B cell (primary cell): ENCODE results near the gene DOK7.

Experiments used
- EZH2 ChIP-seq: IDR thresholded peaks from 2 replicates; pipeline ENCODE4 v1.6.1; 2012; ENCODE audit warnings: borderline replicate concordance, low read depth, mild to moderate bottlenecking, moderate library complexity, low read length; ENCODE audit not compliant: insufficient read depth, poor library complexity, severe bottlenecking
- TF ChIP-seq, protein P1 (sequence below): fragments of 200-600 bp; IDR thresholded peaks from one replicate; pipeline ENCODE4 v1.8.0; 2022; ENCODE audit warnings: antibody characterized with exemption, mild to moderate bottlenecking

GRCh38 chr4:3466691-3467600 is 3.8 kb downstream of the DOK7 start:
- TF ChIP-seq, protein P1, sequence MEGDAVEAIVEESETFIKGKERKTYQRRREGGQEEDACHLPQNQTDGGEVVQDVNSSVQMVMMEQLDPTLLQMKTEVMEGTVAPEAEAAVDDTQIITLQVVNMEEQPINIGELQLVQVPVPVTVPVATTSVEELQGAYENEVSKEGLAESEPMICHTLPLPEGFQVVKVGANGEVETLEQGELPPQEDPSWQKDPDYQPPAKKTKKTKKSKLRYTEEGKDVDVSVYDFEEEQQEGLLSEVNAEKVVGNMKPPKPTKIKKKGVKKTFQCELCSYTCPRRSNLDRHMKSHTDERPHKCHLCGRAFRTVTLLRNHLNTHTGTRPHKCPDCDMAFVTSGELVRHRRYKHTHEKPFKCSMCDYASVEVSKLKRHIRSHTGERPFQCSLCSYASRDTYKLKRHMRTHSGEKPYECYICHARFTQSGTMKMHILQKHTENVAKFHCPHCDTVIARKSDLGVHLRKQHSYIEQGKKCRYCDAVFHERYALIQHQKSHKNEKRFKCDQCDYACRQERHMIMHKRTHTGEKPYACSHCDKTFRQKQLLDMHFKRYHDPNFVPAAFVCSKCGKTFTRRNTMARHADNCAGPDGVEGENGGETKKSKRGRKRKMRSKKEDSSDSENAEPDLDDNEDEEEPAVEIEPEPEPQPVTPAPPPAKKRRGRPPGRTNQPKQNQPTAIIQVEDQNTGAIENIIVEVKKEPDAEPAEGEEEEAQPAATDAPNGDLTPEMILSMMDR = no peak
- no peak for TF ChIP-seq EZH2
